DOHH2 (cell line): ENCODE data around the gene RGS7.

Experiments used
- CTCF ChIP-seq: fragments of 200-600 bp; sonication (generic); IDR thresholded peaks from one replicate; pipeline ENCODE4 v1.5.1; 2014; ENCODE audit warnings: antibody characterized with exemption, mild to moderate bottlenecking, low read depth, low read length; ENCODE audit not compliant: poor library complexity, severe bottlenecking
- EZH2phosphoT487 ChIP-seq: fragments of 200-600 bp; sonication (generic); IDR thresholded peaks from 2 replicates; pipeline ENCODE4 v1.6.1; 2017; ENCODE audit warnings: borderline replicate concordance, mild to moderate bottlenecking, antibody characterized with exemption, low read length, moderate library complexity, mixed read lengths

- no peak for TF ChIP-seq CTCF
- TF ChIP-seq EZH2phosphoT487: no peak
Observed at GRCh38 chr1:241156231-241156965, 200.6 kb downstream of the RGS7 start.
